ENCODE measurements around the gene MDM1.
A peak's percentile ranks its signal among the peaks of the same experiment; 100 is the strongest.

Gene MDM1

GRCh38 chr12:68285541-68285940, 46.6 kb downstream of the MDM1 start:
- Histone ChIP-seq H3K9me3 (ENCODE audit: control insufficient read depth, insufficient read depth, low read depth, low read length) (no peaks in the 10 kb centered on the region), H3K4me3 (ENCODE audit: low read depth, low read length) (no peak overlapping the region), H3K27ac (ENCODE audit: extremely low read depth, low read depth, low read length) (no peak overlapping the region), H3K36me3 (ENCODE audit: control insufficient read depth in 2 of 2, insufficient read depth in 1 of 2, low read length in 2 of 2) (no peaks in the 10 kb centered on the region), H3K4me1 (ENCODE audit: control insufficient read depth, insufficient read depth, low read length) (peaks cover 5% of the 10 kb centered on the region; the same call in 1 of the 2 replicates)
- POLR2A ChIA-PET = no interaction called here
- TF ChIP-seq ZNF16 (tag by site-specific recombination; IDR thresholded peaks at IDR 0.05; ENCODE audit: low read depth) = no peak
- TF ChIP-seq PRDM1 (tag by site-specific recombination; IDR thresholded peaks at IDR 0.05) = no peak
- TF ChIP-seq ZNF292 (tag by site-specific recombination; IDR thresholded peaks at IDR 0.05; ENCODE audit: borderline replicate concordance, low read depth) = no peak
- TF ChIP-seq ZNF777 (tag by site-specific recombination; IDR thresholded peaks at IDR 0.05; ENCODE audit: borderline replicate concordance) = no peak
- no peak for TF ChIP-seq ZBTB20 (tag by site-specific recombination; IDR thresholded peaks at IDR 0.05)
- no peak for TF ChIP-seq ZNF449 (tag by site-specific recombination; IDR thresholded peaks at IDR 0.05)
- TF ChIP-seq ZNF549 (tag by site-specific recombination; IDR thresholded peaks at IDR 0.05) = no peak
- no peak for TF ChIP-seq ZNF626 (tag by site-specific recombination; IDR thresholded peaks at IDR 0.05)
- no peak for TF ChIP-seq GLI4 (tag by site-specific recombination; IDR thresholded peaks at IDR 0.05)
- TF ChIP-seq ZBTB49 (tag by site-specific recombination; IDR thresholded peaks at IDR 0.05; ENCODE audit: low read depth) = no peak
- TF ChIP-seq HOXD13 (CRISPR knock-in tag; IDR thresholded peaks at IDR 0.05; ENCODE audit: borderline replicate concordance) = no peak
- no peak for TF ChIP-seq ZNF335 (tag by site-specific recombination; conservative IDR thresholded peaks at IDR 0.05)
- no peak for TF ChIP-seq ZNF398 (tag by site-specific recombination; IDR thresholded peaks at IDR 0.05)
- no peak for TF ChIP-seq TRIM28 (IDR thresholded peaks at IDR 0.05; ENCODE audit: borderline replicate concordance, low read length)
- no peak for TF ChIP-seq FEZF1 (tag by site-specific recombination; IDR thresholded peaks at IDR 0.05)
- TF ChIP-seq ZNF132 (tag by site-specific recombination; IDR thresholded peaks at IDR 0.05; ENCODE audit: borderline replicate concordance) = no peak
- CTCF ChIA-PET = no interaction called here

GRCh38 chr12:68281322-68282077, 50.7 kb downstream of the MDM1 start:
- Histone ChIP-seq H3K27ac (ENCODE audit: extremely low read depth, low read depth, low read length) (no peak overlapping the region), H3K4me1 (ENCODE audit: control insufficient read depth, insufficient read depth, low read length) (peaks cover 9% of the 10 kb centered on the region), H3K9me3 (ENCODE audit: control insufficient read depth, insufficient read depth, low read depth, low read length) (no peaks in the 10 kb centered on the region), H3K36me3 (ENCODE audit: control insufficient read depth in 2 of 2, insufficient read depth in 1 of 2, low read length in 2 of 2) (no peaks in the 10 kb centered on the region), H3K4me3 (ENCODE audit: low read depth, low read length) (no peak overlapping the region)
- ChIA-PET POLR2A (no interaction called here), CTCF (interaction anchor here (0.6 kb wide), 1 partner anchor 16 kb away, joined by 3 read pairs; no protein-coding TSS in a partner anchor)
- 0 out of 2 replicates have a peak, but pooled peaks have one; percentile 12 for TF ChIP-seq TRIM28 (IDR thresholded peaks at IDR 0.05; ENCODE audit: borderline replicate concordance, low read length)
- no peak for TF ChIP-seq ZXDB (tag by site-specific recombination; IDR thresholded peaks at IDR 0.05)

All from HEK293 (cell line).